SK-N-SH (cell line): Measurements from ENCODE around the gene TGFBR3L. TPM values are rescaled to one million over a fixed set of nuclear protein-coding genes. Genes with fewer than 3 reads are reported as not detected.

Experiments
- CTCF ChIA-PET: fragments of 300-600, 350-600 bp; formaldehyde crosslinking; extraction: SDS; loops from one replicate; lab custom pipeline; 2021; lab: Yijun Ruan, JAX
- POLR2A ChIA-PET: fragments of 350-600 bp; sonication (Branson Sonifier 250); formaldehyde crosslinking; extraction: SDS; loops from one replicate; lab custom pipeline; 2020; ENCODE audit warnings: antibody characterized with exemption, inconsistent platforms; lab: Yijun Ruan, JAX
- DNase-seq: peaks from one replicate; pipeline ENCODE4 v3.0.0; 2012
- H2AFZ ChIP-seq: fragments of 200-600 bp; sonication (generic); 2 replicates; pipeline ENCODE4 v1.8.1; 2016; ENCODE audit warnings: antibody characterized with exemption, mild to moderate bottlenecking, low read depth
- H3F3A ChIP-seq: fragments of 200-600 bp; sonication (generic); replicated peaks from 2 replicates; pipeline ENCODE3; 2016; ENCODE audit warnings: antibody characterized with exemption, mild to moderate bottlenecking; ENCODE audit not compliant: insufficient read depth
- H3K27ac ChIP-seq, 2 experiments: fragments of 200-500 bp in 1 of 2; fragments of 200-600 bp in 1 of 2; sonication (Bioruptor generic) in 1 of 2; sonication (generic), shearing (Covaris generic) in 1 of 2; 2 replicates each; pipeline versions ENCODE4 v1.5.1 to v1.6.1; 2014 to 2016; ENCODE audit warnings: low read depth in 2 of 2, inconsistent platforms in 1 of 2, low read length in 1 of 2, mild to moderate bottlenecking in 1 of 2, mixed read lengths in 1 of 2
- H3K27me3 ChIP-seq: fragments of 200-600 bp; sonication (generic), shearing (Covaris generic); 2 replicates; pipeline ENCODE4 v1.6.1; 2016; ENCODE audit warnings: mixed run types; ENCODE audit not compliant: insufficient read depth
- H3K36me3 ChIP-seq, 2 experiments: fragments of 200-500 bp in 1 of 2; fragments of 200-600 bp in 1 of 2; sonication (Bioruptor generic) in 1 of 2; sonication (generic) in 1 of 2; replicated peaks in 1 of 2; 2 replicates each; pipeline versions ENCODE3 to v1.5.1; 2014 to 2016; ENCODE audit warnings: low read length in 1 of 2, mild to moderate bottlenecking in 1 of 2; ENCODE audit not compliant: insufficient read depth in 2 of 2, control insufficient read depth in 1 of 2
- H3K4me1 ChIP-seq, 2 experiments: fragments of 200-500 bp in 1 of 2; fragments of 200-600 bp in 1 of 2; sonication (Bioruptor generic) in 1 of 2; sonication (generic), shearing (Covaris generic) in 1 of 2; 2 replicates each; pipeline versions ENCODE4 v1.5.1 to v1.6.1; 2014 to 2016; ENCODE audit warnings: low read depth in 1 of 2, low read length in 1 of 2, mixed run types in 1 of 2; ENCODE audit not compliant: insufficient read depth in 2 of 2, control insufficient read depth in 1 of 2
- H3K4me2 ChIP-seq: fragments of 200-600 bp; sonication (generic), shearing (Covaris generic); 2 replicates; pipeline ENCODE4 v1.6.1; 2017; ENCODE audit warnings: mixed run types
- H3K4me3 ChIP-seq, 2 experiments: fragments of 200-500 bp in 1 of 2; fragments of 200-600 bp in 1 of 2; sonication (Bioruptor generic) in 1 of 2; sonication (generic), shearing (Covaris generic) in 1 of 2; 2 replicates each; pipeline versions ENCODE4 v1.5.1 to v1.8.1; 2014 to 2016; ENCODE audit warnings: low read depth in 2 of 2, inconsistent platforms in 1 of 2, low read length in 1 of 2, mild to moderate bottlenecking in 1 of 2, mixed read lengths in 1 of 2, moderate library complexity in 1 of 2
- H3K79me2 ChIP-seq: fragments of 200-600 bp; sonication (generic); 2 replicates; pipeline ENCODE4 v1.8.1; 2017; ENCODE audit warnings: mild to moderate bottlenecking; ENCODE audit not compliant: insufficient read depth
- H3K9ac ChIP-seq: fragments of 200-600 bp; sonication (generic); 2 replicates; pipeline ENCODE4 v1.6.1; 2017; ENCODE audit warnings: mixed run types
- H3K9me2 ChIP-seq: fragments of 200-600 bp; sonication (generic); 2 replicates; pipeline ENCODE4 v1.6.1; 2017; ENCODE audit warnings: mixed run types
- H3K9me3 ChIP-seq: fragments of 200-600 bp; sonication (generic); 2 replicates; pipeline ENCODE4 v1.6.1; 2017; ENCODE audit warnings: mixed run types, mild to moderate bottlenecking, moderate library complexity
- H4K20me1 ChIP-seq: fragments of 200-600 bp; sonication (generic); 2 replicates; pipeline ENCODE4 v1.6.1; 2017; ENCODE audit warnings: mild to moderate bottlenecking, mixed run types; ENCODE audit not compliant: insufficient read depth
- CTCF ChIP-seq: fragments of 200-600 bp; sonication (generic); IDR thresholded peaks from 2 replicates; pipeline ENCODE4 v1.6.1; 2017; ENCODE audit warnings: antibody characterized with exemption, mild to moderate bottlenecking, moderate library complexity
- ELF1 ChIP-seq: IDR thresholded peaks from 2 replicates; pipeline ENCODE4 v1.4.0; 2012
- FOXJ3 ChIP-seq: sonication (generic); formaldehyde crosslinking; IDR thresholded peaks from 2 replicates; pipeline ENCODE4 v1.5.1; 2020; ENCODE audit warnings: mild to moderate bottlenecking, missing genetic modification reagents
- GABPA ChIP-seq: IDR thresholded peaks from 2 replicates; pipeline ENCODE4 v1.4.0; 2012; ENCODE audit warnings: low read depth, mild to moderate bottlenecking
- MAX ChIP-seq: IDR thresholded peaks from 2 replicates; pipeline ENCODE4 v1.4.0; 2012; ENCODE audit warnings: low read depth
- MEF2A ChIP-seq: IDR thresholded peaks from 2 replicates; pipeline ENCODE4 v1.4.0; 2012; ENCODE audit warnings: low read depth, borderline replicate concordance
- NRF1 ChIP-seq: IDR thresholded peaks from 2 replicates; pipeline ENCODE4 v1.6.1; 2012; ENCODE audit warnings: low read depth, mild to moderate bottlenecking, low read length
- PBX3 ChIP-seq: IDR thresholded peaks from 2 replicates; pipeline ENCODE4; 2012
- POLR2AphosphoS5 ChIP-seq: IDR thresholded peaks from 2 replicates; pipeline ENCODE4 v1.6.1; 2012; ENCODE audit warnings: low read depth, low read length
- RAD21 ChIP-seq: IDR thresholded peaks from 2 replicates; pipeline ENCODE4 v1.6.1; 2012; ENCODE audit warnings: mild to moderate bottlenecking, low read length
- RCOR1 ChIP-seq: fragments of 150-350 bp; IDR thresholded peaks from 2 replicates; pipeline ENCODE4 v1.6.1; 2017; ENCODE audit warnings: antibody characterized with exemption, low read length
- REST ChIP-seq: IDR thresholded peaks from 2 replicates; pipeline ENCODE4 v1.6.1; 2012; ENCODE audit warnings: mild to moderate bottlenecking, low read depth, low read length, moderate library complexity
- RFX5 ChIP-seq: IDR thresholded peaks from 2 replicates; pipeline ENCODE4 v1.6.1; 2012; ENCODE audit warnings: mild to moderate bottlenecking, improper control_type of control experiment, low read length
- RXRA ChIP-seq: IDR thresholded peaks from 2 replicates; pipeline ENCODE4 v1.4.0; 2012; ENCODE audit warnings: low read depth, mild to moderate bottlenecking, borderline replicate concordance
- SIN3A ChIP-seq: IDR thresholded peaks from 2 replicates; pipeline ENCODE4 v1.6.1; 2012; ENCODE audit warnings: low read depth, mild to moderate bottlenecking, low read length, moderate library complexity, borderline replicate concordance
- TAF1 ChIP-seq: IDR thresholded peaks from 2 replicates; pipeline ENCODE4 v1.6.1; 2012; ENCODE audit warnings: low read depth, mild to moderate bottlenecking, low read length, moderate library complexity, borderline replicate concordance
- TEAD4 ChIP-seq: IDR thresholded peaks from 2 replicates; pipeline ENCODE4 v1.4.0; 2012; ENCODE audit warnings: mild to moderate bottlenecking, borderline replicate concordance; ENCODE audit not compliant: insufficient read depth
- WGBS: methylation state at CpG from one replicate; pipeline ENCODE4 v1.1.6; 2017; ENCODE audit warnings: low lambda C conversion rate; 5-methylcytosine and 5-hydroxymethylcytosine counted together
- polyA plus RNA-seq, 3 experiments: library from polyadenylated mRNA; depleted of rRNA; stranded (reverse); fragments of >200 nt; gene quantifications; 2 replicates each; pipeline ENCODE4 v1.2.3, GENCODE V29; 2012

Gene TGFBR3L
- polyA plus RNA-seq, 1 of the 3 experiments (the other 2 are of a cell fraction) = 0.87 TPM

- H3K27me3 ChIP-seq = peaks cover 7% of the 10 kb centered on the region; the same call in 1 of the 2 replicates
- peaks cover 0 to 24% of the 10 kb centered on the region in 2 experiments for H3K36me3 ChIP-seq
- no peaks in the 10 kb centered on the region for H4K20me1 ChIP-seq
- H3K9me3 ChIP-seq = no peaks in the 10 kb centered on the region
- peak overlapping the region; percentile 37 to 43; a peak in 3 of 4 replicates for H3K4me3 ChIP-seq
- H3K27ac ChIP-seq = no peak overlapping the region
- H3K9me2 ChIP-seq = no peaks in the 10 kb centered on the region
- 66% methylated on average over 18 of the region's 24 CpGs for WGBS
- H3F3A ChIP-seq = peaks cover 10% of the 10 kb centered on the region
- ChIA-PET CTCF (interaction anchor here (0.6 to 5.0 kb wide), 4 partner anchors 12 to 411 kb away, joined by 3 to 26 read pairs (median 16); partner anchors contain the start of gene MAP2K7), POLR2A (interaction anchor here (1.8 to 2.2 kb wide), 3 partner anchors 8 to 53 kb away, joined by 4 to 6 read pairs (median 5); partner anchors contain the start of gene MAP2K7)
- DNase-seq = no peak
- TF ChIP-seq REST (no peak), ELF1 (no peak), GABPA (no peak), RAD21 (no peak), RFX5 (no peak), TAF1 (no peak)
- no peaks in the 10 kb centered on the region for H3K79me2 ChIP-seq
- peak overlapping the region; percentile 57 for H3K4me2 ChIP-seq
- peaks cover 0 to 14% of the 10 kb centered on the region in 2 experiments; a peak in 2 of 4 replicates for H3K4me1 ChIP-seq
- no peak overlapping the region for H2AFZ ChIP-seq
- no peak overlapping the region for H3K9ac ChIP-seq
Observed at GRCh38 chr19:7915250-7916102, 846 bp downstream of the TGFBR3L start.

GRCh38 chr19:7916103-7916954, 1.7 kb downstream of the TGFBR3L start:
- Histone ChIP-seq H3K9me3 (no peaks in the 10 kb centered on the region), H2AFZ (no peak overlapping the region), H3K9me2 (no peaks in the 10 kb centered on the region), H3K4me1 (peaks cover 2 to 18% of the 10 kb centered on the region in 2 experiments; a peak in 2 of 4 replicates), H3K4me2 (peak overlapping the region; percentile 57), H3K4me3 (peak overlapping the region; percentile 37 to 43; a peak in 3 of 4 replicates), H3K9ac (no peak overlapping the region), H3K27me3 (peaks cover 7% of the 10 kb centered on the region; the same call in 1 of the 2 replicates), H3K36me3 (peaks cover 0 to 17% of the 10 kb centered on the region in 2 experiments), H3F3A (peaks cover 10% of the 10 kb centered on the region), H3K79me2 (peaks cover 4% of the 10 kb centered on the region; the same call in 1 of the 2 replicates), H4K20me1 (0 out of 2 replicates have a peak, but pooled peaks cover under 1% of the 10 kb centered on the region), H3K27ac (no peak overlapping the region)
- peak; percentile 68 for DNase-seq
- no CpG with 5 or more reads among the region's 104 CpGs for WGBS
- CTCF ChIA-PET = interaction anchor here (1.4 to 5.0 kb wide), 4 partner anchors 13 to 85 kb away, joined by 5 to 26 read pairs (median 20); partner anchors contain the start of genes MAP2K7 and TIMM44
- POLR2A ChIA-PET = interaction anchor here (0.7 to 2.2 kb wide), 5 partner anchors 8 to 54 kb away, joined by 3 to 6 read pairs (median 4); partner anchors contain the start of genes MAP2K7 and PRR36
- no peak for TF ChIP-seq POLR2AphosphoS5
- TF ChIP-seq CTCF = no peak
- TF ChIP-seq NRF1 = peak; percentile 38
- TF ChIP-seq RXRA = no peak
- TF ChIP-seq PBX3 = peak; percentile 13; the same call in 1 of the 2 replicates
- TF ChIP-seq RCOR1 = no peak
- TF ChIP-seq FOXJ3 (CRISPR knock-in tag) = no peak
- TF ChIP-seq TEAD4 = no peak
- TF ChIP-seq MAX = 0 out of 2 replicates have a peak, but pooled peaks have one; percentile 24
- TF ChIP-seq MEF2A = no peak
- TF ChIP-seq SIN3A = no peak
